Gastroesophageal sphincter (tissue), 4 donors: Measurements from ENCODE around the gene PHLDB1. TPM values are rescaled to one million over a fixed set of nuclear protein-coding genes. Genes with fewer than 3 reads are reported as not detected.

Experiments used
- ATAC-seq: fragments of 150-250 bp; one replicate; pipeline ENCODE4 v1.9.1; 2016; ENCODE audit warnings: mild to moderate bottlenecking, moderate library complexity
- H3K27ac ChIP-seq, 4 donors: fragments of 200-600 bp; sonication (generic) in 3 of 4; 1 replicate in 3 of 4; 2 replicates in 1 of 4; pipeline ENCODE4 v1.5.1; 2016 to 2019
- H3K27me3 ChIP-seq: fragments of 200-600 bp; sonication (generic); one replicate; pipeline ENCODE4 v1.5.1; 2019
- H3K36me3 ChIP-seq, 2 donors: fragments of 200-600 bp; sonication (generic); one replicate each; pipeline ENCODE4 v1.5.1; 2019; ENCODE audit warnings: control low read depth in 1 of 2
- H3K4me1 ChIP-seq, 3 donors: fragments of 200-600 bp; sonication (generic); 1 replicate in 2 of 3; 2 replicates in 1 of 3; pipeline ENCODE4 v1.5.1; 2016 to 2019; ENCODE audit warnings: control low read depth in 2 of 3
- H3K4me3 ChIP-seq, 2 donors: fragments of 200-600 bp; sonication (generic); one replicate each; pipeline ENCODE4 v1.5.1; 2019; ENCODE audit warnings: mild to moderate bottlenecking in 1 of 2, moderate library complexity in 1 of 2
- H3K9me3 ChIP-seq, 3 donors: fragments of 200-600 bp; sonication (generic); one replicate each; pipeline ENCODE4 v1.5.1; 2017 to 2019; ENCODE audit warnings: control low read depth in 2 of 3
- EP300 ChIP-seq: sonication (generic); formaldehyde crosslinking; IDR thresholded peaks from one replicate; pipeline ENCODE4 v1.6.1; 2017; ENCODE audit warnings: antibody characterized with exemption, mild to moderate bottlenecking
- POLR2A ChIP-seq, 2 donors: fragments of 450-650 bp; IDR thresholded peaks; one replicate each; pipeline ENCODE4 v1.6.1; 2017; ENCODE audit warnings: antibody characterized with exemption in 2 of 2, mild to moderate bottlenecking in 2 of 2, moderate library complexity in 1 of 2
- POLR2AphosphoS5 ChIP-seq: sonication (generic); formaldehyde crosslinking; IDR thresholded peaks from one replicate; pipeline ENCODE4 v1.6.1; 2017; ENCODE audit warnings: antibody characterized with exemption
- WGBS, 2 donors: methylation state at CpG; one replicate each; pipeline ENCODE4 v1.1.5; 2018; ENCODE audit warnings: low coverage in 1 of 2; 5-methylcytosine and 5-hydroxymethylcytosine counted together
- total RNA-seq, 4 donors: library from RNA; depleted of rRNA; stranded (reverse); fragments of >200 nt; gene quantifications; one replicate each; pipeline ENCODE4 v1.1.0, GENCODE V29; 2016
- TF ChIP-seq, protein P1 (sequence below), 4 experiments: fragments of 200-600 bp in 2 of 4; fragments of 450-650 bp in 2 of 4; sonication (generic) in 1 of 4; IDR thresholded peaks; one replicate each; pipeline ENCODE4 v1.5.1; 2017 to 2019; ENCODE audit warnings: antibody characterized with exemption in 4 of 4, mild to moderate bottlenecking in 2 of 4, moderate library complexity in 2 of 4

The PHLDB1 gene
- total RNA-seq, 4 donors from 2014 or later = 45.8 to 144 (median 101) TPM

DNA sequence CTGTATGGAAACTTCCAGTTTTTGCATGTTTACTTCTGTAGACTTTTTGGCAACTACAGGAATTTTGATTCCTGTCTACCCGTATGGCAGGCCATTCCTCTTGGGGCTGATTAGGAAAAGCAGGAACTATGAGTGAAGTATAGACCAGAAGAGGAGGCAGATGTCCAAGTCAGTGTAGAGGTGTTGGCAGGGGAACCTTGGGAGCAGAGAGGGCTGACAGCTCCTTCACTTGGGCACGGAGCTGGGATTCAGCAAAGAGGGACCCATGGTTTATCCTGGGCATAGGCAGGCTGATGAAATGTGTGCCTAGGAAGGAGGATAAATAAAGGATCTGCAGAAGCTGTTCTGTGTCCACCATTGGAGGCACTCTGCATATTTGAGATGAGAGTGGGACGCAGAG, 39.0 kb downstream of the PHLDB1 start:
- no peak for ATAC-seq
- 50 to 51% methylated on average over 2 to 3 of the region's 3 CpGs for WGBS, 2 donors
- H3K27ac ChIP-seq = no peak overlapping the region
- no peaks in the 10 kb centered on the region for H3K27me3 ChIP-seq
- no peaks in the 10 kb centered on the region for H3K9me3 ChIP-seq
- no peak for TF ChIP-seq POLR2A (IDR thresholded peaks at IDR 0.05)
- TF ChIP-seq EP300 = no peak
- TF ChIP-seq POLR2AphosphoS5 = no peak
- TF ChIP-seq, protein P1, sequence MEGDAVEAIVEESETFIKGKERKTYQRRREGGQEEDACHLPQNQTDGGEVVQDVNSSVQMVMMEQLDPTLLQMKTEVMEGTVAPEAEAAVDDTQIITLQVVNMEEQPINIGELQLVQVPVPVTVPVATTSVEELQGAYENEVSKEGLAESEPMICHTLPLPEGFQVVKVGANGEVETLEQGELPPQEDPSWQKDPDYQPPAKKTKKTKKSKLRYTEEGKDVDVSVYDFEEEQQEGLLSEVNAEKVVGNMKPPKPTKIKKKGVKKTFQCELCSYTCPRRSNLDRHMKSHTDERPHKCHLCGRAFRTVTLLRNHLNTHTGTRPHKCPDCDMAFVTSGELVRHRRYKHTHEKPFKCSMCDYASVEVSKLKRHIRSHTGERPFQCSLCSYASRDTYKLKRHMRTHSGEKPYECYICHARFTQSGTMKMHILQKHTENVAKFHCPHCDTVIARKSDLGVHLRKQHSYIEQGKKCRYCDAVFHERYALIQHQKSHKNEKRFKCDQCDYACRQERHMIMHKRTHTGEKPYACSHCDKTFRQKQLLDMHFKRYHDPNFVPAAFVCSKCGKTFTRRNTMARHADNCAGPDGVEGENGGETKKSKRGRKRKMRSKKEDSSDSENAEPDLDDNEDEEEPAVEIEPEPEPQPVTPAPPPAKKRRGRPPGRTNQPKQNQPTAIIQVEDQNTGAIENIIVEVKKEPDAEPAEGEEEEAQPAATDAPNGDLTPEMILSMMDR (IDR thresholded peaks at IDR 0.05) = no peak
- H3K36me3 ChIP-seq = peaks cover 0 to 98% of the 10 kb centered on the region in 2 donors
- no peak overlapping the region for H3K4me3 ChIP-seq
- peaks cover 0 to 5% (median 0%) of the 10 kb centered on the region in 3 donors for H3K4me1 ChIP-seq

DNA sequence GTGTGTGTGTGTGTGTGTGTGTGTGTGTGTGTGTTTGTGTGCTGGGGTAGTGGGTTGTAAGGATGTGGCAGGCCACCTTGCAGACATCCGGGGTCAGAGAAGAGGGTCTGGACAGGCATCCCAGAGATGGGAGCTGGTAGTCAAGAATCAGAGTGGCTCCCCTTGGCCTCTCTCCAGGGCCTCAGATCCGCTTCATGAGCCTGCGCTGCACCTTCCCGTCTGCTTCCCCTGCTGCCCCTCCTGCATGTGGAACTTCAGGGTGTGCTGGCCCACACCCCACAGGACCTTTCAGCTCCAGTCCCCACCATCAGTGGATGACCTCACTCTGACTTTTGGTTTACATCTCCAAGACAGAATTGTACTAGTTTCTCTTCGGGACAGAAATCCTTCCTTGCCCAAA, 40.9 kb downstream of the PHLDB1 start:
- Histone ChIP-seq H3K27ac (no peak overlapping the region), H3K9me3 (no peaks in the 10 kb centered on the region), H3K4me1 (peaks cover 0 to 14% (median 0%) of the 10 kb centered on the region in 3 donors), H3K4me3 (no peak overlapping the region), H3K36me3 (peaks cover 0 to 98% of the 10 kb centered on the region in 2 donors), H3K27me3 (no peaks in the 10 kb centered on the region)
- TF ChIP-seq POLR2A (IDR thresholded peaks at IDR 0.05) (no peak), EP300 (no peak), POLR2AphosphoS5 (no peak)
- TF ChIP-seq, protein P1 (IDR thresholded peaks at IDR 0.05) = no peak
- 71 to 73% methylated on average over 2 to 3 of the region's 5 CpGs for WGBS, 2 donors
- no peak for ATAC-seq

DNA sequence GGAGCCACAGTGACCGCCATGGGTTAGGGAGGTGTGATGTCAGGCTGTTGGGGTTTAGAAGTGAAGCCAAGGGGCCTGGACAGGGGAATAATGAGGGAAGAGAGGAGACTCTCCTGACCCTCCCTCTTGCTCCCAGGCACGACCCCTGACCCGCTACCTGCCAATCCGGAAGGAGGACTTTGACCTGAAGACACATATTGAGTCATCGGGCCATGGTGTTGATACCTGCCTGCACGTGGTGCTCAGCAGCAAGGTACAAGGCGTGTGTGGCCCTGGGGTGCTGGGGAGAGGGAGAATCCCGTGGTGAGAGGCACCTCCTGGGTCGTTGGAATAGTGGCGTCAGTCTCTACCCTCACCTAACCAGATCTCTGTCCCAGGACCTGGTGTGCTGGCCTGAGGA, 42.5 kb downstream of the PHLDB1 start:
- Histone ChIP-seq H3K4me1 (peaks cover 0 to 14% (median 0%) of the 10 kb centered on the region in 3 donors), H3K9me3 (no peaks in the 10 kb centered on the region), H3K27me3 (no peaks in the 10 kb centered on the region), H3K4me3 (no peak overlapping the region), H3K27ac (no peak overlapping the region), H3K36me3 (peaks cover 0 to 98% of the 10 kb centered on the region in 2 donors)
- no peak for ATAC-seq
- 87% methylated on average over 7 of the region's 10 CpGs; no CpG with 5 or more reads in 1 of the 2 donors for whole genome bisulfite sequencing, 2 donors
- TF ChIP-seq POLR2AphosphoS5 (no peak), POLR2A (IDR thresholded peaks at IDR 0.05) (no peak), EP300 (no peak)
- TF ChIP-seq, protein P1 (IDR thresholded peaks at IDR 0.05) = no peak

DNA sequence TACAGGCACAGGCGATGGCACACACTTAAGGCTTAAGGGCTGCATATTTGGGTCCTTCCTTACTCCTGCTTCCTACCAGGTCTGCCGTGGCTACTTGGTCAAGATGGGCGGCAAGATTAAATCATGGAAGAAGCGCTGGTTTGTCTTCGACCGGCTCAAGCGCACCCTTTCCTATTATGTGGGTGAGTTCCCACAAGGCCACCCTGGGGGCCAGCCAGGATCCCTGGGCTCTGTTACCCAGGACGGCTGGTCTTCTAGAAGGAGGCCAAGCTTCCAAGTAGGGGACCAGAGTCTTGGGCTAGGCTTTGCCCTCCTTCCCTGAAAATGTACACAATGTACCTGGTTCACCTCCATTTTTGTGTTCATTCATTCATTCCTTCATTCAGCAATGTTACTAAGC, 43.0 kb downstream of the PHLDB1 start:
- 84% methylated on average over 3 of the region's 8 CpGs; no CpG with 5 or more reads in 1 of the 2 donors for WGBS, 2 donors
- Histone ChIP-seq H3K27me3 (no peaks in the 10 kb centered on the region), H3K4me3 (no peak overlapping the region), H3K36me3 (peaks cover 0 to 98% of the 10 kb centered on the region in 2 donors), H3K9me3 (no peaks in the 10 kb centered on the region), H3K27ac (no peak overlapping the region), H3K4me1 (peaks cover 0 to 14% (median 0%) of the 10 kb centered on the region in 3 donors)
- TF ChIP-seq EP300 (no peak), POLR2A (IDR thresholded peaks at IDR 0.05) (no peak), POLR2AphosphoS5 (no peak)
- TF ChIP-seq, protein P1 (IDR thresholded peaks at IDR 0.05) = no peak
- ATAC-seq = no peak

DNA sequence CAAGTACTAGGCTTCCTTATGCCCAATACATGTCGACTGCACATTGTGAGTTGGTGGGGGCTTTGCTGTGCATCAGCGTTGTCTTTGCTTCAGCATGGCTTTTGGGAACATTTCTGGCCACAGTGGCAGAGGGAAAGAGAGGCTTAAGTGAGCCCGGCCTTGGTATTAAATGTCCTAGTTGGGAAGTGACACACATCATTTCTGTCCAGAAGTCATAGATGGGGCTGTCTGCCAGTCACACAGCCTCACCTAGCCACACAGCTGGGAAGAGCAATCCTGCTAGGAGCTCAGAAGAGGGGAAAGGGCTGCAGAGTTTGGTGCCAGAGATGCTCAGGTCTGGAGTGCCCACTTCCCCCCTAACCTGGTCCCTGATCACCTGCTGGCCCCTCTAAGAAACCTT, 44.4 kb downstream of the PHLDB1 start:
- Histone ChIP-seq H3K27me3 (no peaks in the 10 kb centered on the region), H3K4me1 (peaks cover 0 to 14% (median 0%) of the 10 kb centered on the region in 3 donors), H3K36me3 (peaks cover 0 to 100% of the 10 kb centered on the region in 2 donors), H3K9me3 (no peaks in the 10 kb centered on the region), H3K27ac (no peak overlapping the region), H3K4me3 (no peak overlapping the region)
- no peak for ATAC-seq
- 87 to 100% methylated on average over 2 to 3 of the region's 3 CpGs for WGBS, 2 donors
- TF ChIP-seq POLR2A (IDR thresholded peaks at IDR 0.05) (no peak), EP300 (no peak), POLR2AphosphoS5 (no peak)
- TF ChIP-seq, protein P1 (IDR thresholded peaks at IDR 0.05) = no peak
